SW480 (cell line): ENCODE measurements around the gene SLC30A2.

Experiments used
- DNase-seq: peaks from one replicate; pipeline ENCODE4 v3.0.0-alpha.2; 2016; ENCODE audit warnings: low spot score

Gene SLC30A2

GRCh38 chr1:26069941-26070295 lies 24.0 kb upstream of the SLC30A2 start:
- DNase-seq = no peak

- DNase-seq = no peak
Measured at GRCh38 chr1:26067432-26067911, 21.6 kb upstream of the SLC30A2 start, which contains the start of gene TRIM63. Gene TRIM63 (minus strand): TSS chr1:26067630. CDS start chr1:26067494, 136 bp downstream.

GRCh38 chr1:26066857-26067256 lies 20.9 kb upstream of the SLC30A2 start:
- no peak for DNase-seq

- no peak for DNase-seq
Measured at GRCh38 chr1:26066160-26066559, 20.2 kb upstream of the SLC30A2 start.

- DNase-seq = no peak
Measured at GRCh38 chr1:26064553-26064952, 18.6 kb upstream of the SLC30A2 start.

- DNase-seq = no peak
Measured at GRCh38 chr1:26060832-26061574, 15.1 kb upstream of the SLC30A2 start.

GRCh38 chr1:26059906-26060305 lies 14.0 kb upstream of the SLC30A2 start:
- DNase-seq = no peak

GRCh38 chr1:26058052-26058595 lies 12.2 kb upstream of the SLC30A2 start:
- no peak for DNase-seq

GRCh38 chr1:26057189-26057588 lies 11.3 kb upstream of the SLC30A2 start:
- DNase-seq = no peak

GRCh38 chr1:26055041-26055440 lies 9.1 kb upstream of the SLC30A2 start:
- no peak for DNase-seq

- DNase-seq = no peak
Measured at GRCh38 chr1:26053718-26054560, 8.0 kb upstream of the SLC30A2 start.

GRCh38 chr1:26050248-26050640 lies 4.3 kb upstream of the SLC30A2 start:
- DNase-seq = no peak

GRCh38 chr1:26049531-26050247 lies 3.8 kb upstream of the SLC30A2 start:
- no peak for DNase-seq

- DNase-seq = no peak
Measured at GRCh38 chr1:26047278-26047874, 1.5 kb upstream of the SLC30A2 start.

- DNase-seq = no peak
Measured at GRCh38 chr1:26046246-26047095, 553 bp upstream of the SLC30A2 start.

GRCh38 chr1:26044971-26045721 lies 772 bp downstream of the SLC30A2 start:
- DNase-seq = no peak

- DNase-seq = no peak
Measured at GRCh38 chr1:26044414-26044813, 1.5 kb downstream of the SLC30A2 start.

- no peak for DNase-seq
Measured at GRCh38 chr1:26043765-26044164, 2.2 kb downstream of the SLC30A2 start.

- no peak for DNase-seq
Measured at GRCh38 chr1:26041978-26042377, 3.9 kb downstream of the SLC30A2 start.

- no peak for DNase-seq
Measured at GRCh38 chr1:26041401-26041800, 4.5 kb downstream of the SLC30A2 start.
